HG03135 (cell line): Measurements from ENCODE around the gene IMPDH2.

Experiments used
- ATAC-seq: cut with Tn5 transposase; IDR thresholded peaks from one replicate; pipeline ENCODE4 v1.9.1; 2021; ENCODE audit warnings: mild to moderate bottlenecking, moderate library complexity; ENCODE audit not compliant: unreplicated experiment

Gene IMPDH2

DNA sequence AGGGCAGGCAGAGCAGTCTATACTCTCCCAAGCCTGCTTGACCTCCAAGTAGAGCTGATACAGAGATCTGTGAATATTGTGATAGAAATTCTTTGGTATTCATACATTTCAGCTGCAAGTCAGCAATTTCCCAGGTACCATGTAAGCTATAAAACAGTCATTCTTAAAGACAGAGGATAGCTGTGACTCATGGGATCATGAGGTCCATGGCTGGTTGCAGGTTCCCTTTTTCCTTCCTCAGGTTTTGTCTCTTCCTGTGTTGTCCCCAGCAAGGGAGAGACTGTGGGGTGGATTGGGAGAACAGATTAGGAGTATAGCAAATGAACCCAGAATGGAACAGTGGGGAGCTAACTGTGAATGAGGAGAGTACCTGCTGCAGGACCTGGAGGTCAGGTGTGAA lies 44.5 kb downstream of the IMPDH2 start:
- no peak for ATAC-seq

DNA sequence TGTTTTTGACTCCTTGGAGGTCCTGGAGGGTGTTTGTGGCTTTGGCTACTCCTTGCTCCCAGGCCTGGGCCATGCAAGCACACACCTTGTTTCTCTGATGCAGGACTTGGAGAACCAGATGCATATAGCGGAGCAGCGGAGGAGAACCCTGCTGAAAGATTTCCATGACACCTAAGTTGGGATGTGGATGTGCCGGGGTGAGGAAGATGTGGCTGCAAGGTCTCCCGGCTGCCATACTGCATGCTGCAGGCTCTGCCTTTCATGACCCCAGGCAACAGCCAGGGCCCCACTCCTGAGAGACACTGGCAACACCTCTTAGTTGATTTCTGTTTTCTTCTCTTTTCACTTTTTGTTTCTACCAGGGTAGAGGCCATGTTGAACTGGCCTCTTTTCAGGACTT lies 46.1 kb downstream of the IMPDH2 start:
- ATAC-seq = no peak

DNA sequence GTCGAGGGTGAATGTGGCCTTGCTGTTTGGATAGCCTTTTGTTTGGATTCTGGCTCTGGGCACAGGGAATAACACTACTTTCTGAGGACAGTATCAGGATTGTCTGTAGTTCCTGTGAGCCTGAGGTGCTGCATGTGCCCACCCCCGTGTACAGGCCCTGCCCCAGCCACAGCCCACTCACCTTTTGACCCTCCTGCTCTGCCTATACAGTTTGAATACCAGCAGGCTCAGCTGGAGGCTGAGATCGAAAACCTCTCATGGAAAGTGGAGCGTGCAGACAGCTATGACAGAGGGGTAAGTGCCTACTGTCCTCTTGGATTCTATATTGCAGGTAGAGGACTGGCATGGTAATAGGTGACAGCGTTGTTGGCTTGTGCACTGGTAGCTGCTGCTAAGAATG lies 46.5 kb downstream of the IMPDH2 start:
- no peak for ATAC-seq

DNA sequence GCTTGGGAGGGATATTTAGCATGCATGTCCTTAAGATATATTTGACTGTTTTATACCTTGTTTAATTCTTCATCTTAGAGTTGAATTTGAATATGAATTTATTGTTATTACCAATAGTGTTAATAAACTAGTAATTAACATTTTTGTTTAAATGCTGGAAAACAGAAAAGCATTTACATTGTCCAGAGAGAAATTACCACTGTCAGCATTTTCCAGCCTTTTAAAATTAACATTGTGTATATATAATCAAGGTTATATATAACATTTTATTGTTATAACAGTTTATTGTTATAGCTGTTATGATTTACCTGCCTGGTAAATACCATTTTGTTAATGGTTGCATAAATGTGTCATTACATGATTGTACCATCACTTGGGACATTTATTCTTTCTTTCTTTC lies 47.2 kb downstream of the IMPDH2 start:
- ATAC-seq = no peak

DNA sequence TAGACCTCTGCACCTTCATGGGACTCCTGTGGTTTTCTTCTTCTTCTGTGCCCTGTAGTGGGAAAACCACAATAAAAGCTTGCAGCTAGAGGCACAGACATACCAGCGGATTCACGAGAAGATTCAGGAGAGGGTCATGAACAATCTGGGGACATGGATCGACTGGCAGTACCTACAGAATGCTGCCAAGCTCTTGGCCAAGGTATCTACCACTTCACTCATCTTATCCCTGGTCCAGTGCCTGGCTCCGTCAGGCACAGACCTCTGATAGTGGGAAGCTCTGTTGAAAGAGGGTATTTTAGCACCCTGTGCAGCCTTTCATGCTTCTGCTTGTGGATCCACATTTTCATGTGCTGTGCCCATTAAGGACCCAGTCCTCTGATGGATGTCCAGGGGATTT lies 48.9 kb downstream of the IMPDH2 start:
- no peak for ATAC-seq

DNA sequence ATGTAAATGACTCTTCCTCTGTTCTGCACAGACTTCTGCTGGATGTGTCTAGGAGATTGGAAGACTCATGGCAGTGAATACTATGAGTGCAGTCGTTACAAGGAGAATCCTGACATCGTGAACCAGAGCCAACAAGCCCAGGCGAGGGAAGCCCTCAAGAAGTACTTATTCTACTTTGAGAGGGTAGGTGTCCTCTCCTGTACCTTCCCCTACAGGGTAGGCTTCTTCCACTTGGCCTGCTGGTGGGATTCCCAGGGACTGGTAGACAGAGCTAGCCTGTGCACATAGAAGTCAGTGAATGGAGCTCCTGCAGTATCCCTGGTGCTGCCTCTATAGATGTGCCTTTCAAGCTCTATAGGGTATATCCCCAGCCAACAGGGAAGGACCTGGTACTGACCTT lies 49.7 kb downstream of the IMPDH2 start:
- ATAC-seq = no peak
